ENCODE data around the gene SLF2.

Gene SLF2

GRCh38 chr10:100995181-100995580, 82.4 kb downstream of the SLF2 start:
- no peak overlapping the region for H3K4me3 ChIP-seq (ENCODE audit: low read depth, low read length)
- TF ChIP-seq CTCF (IDR thresholded peaks at IDR 0.05; ENCODE audit: borderline replicate concordance, insufficient read depth, low read depth, low read length): no peak

- no peak for TF ChIP-seq CTCF (IDR thresholded peaks at IDR 0.05; ENCODE audit: borderline replicate concordance, insufficient read depth, low read depth, low read length)
- H3K4me3 ChIP-seq (ENCODE audit: low read depth, low read length): peak overlapping the region; percentile 89
These were observed 84.1 kb downstream of the SLF2 start for GRCh38 chr10:100996678-100997359.

- peak overlapping the region; percentile 89 for H3K4me3 ChIP-seq (ENCODE audit: low read depth, low read length)
- peak; percentile 95 for TF ChIP-seq CTCF (IDR thresholded peaks at IDR 0.05; ENCODE audit: borderline replicate concordance, insufficient read depth, low read depth, low read length)
These were observed 84.8 kb downstream of the SLF2 start for GRCh38 chr10:100997360-100998182.

- no peak for TF ChIP-seq CTCF (IDR thresholded peaks at IDR 0.05; ENCODE audit: borderline replicate concordance, insufficient read depth, low read depth, low read length)
- peak overlapping the region; percentile 89 for H3K4me3 ChIP-seq (ENCODE audit: low read depth, low read length)
These were observed 85.6 kb downstream of the SLF2 start for GRCh38 chr10:100998183-100998990.

GRCh38 chr10:100998991-100999741, 86.4 kb downstream of the SLF2 start:
- H3K4me3 ChIP-seq (ENCODE audit: low read depth, low read length): peak overlapping the region; percentile 89

More at GRCh38 chr10:100998991-100999741, 86.4 kb downstream of the SLF2 start:
- peak; percentile 94 for TF ChIP-seq CTCF (IDR thresholded peaks at IDR 0.05; ENCODE audit: borderline replicate concordance, insufficient read depth, low read depth, low read length)
